ENCODE data around the gene SLCO3A1.
A peak's percentile ranks its signal among the peaks of the same experiment; 100 is the strongest.

Gene SLCO3A1

GRCh38 chr15:92143765-92144164, 290.3 kb downstream of the SLCO3A1 start:
- DNase-seq, result no peak

- peak; percentile 44 for DNase-seq
These were observed 293.1 kb downstream of the SLCO3A1 start for GRCh38 chr15:92146511-92147150.

- no peak for DNase-seq
These were observed 295.5 kb downstream of the SLCO3A1 start for GRCh38 chr15:92149029-92149428.

GRCh38 chr15:92149465-92149864, 296.0 kb downstream of the SLCO3A1 start:
- DNase-seq, result no peak

- DNase-seq, result no peak
These were observed 297.7 kb downstream of the SLCO3A1 start for GRCh38 chr15:92151168-92151567.

GRCh38 chr15:92151741-92152140, 298.2 kb downstream of the SLCO3A1 start:
- DNase-seq, result no peak

GRCh38 chr15:92152983-92153382, 299.5 kb downstream of the SLCO3A1 start:
- DNase-seq, result no peak

- no peak for DNase-seq
These were observed 300.1 kb downstream of the SLCO3A1 start for GRCh38 chr15:92153620-92154019.

- no peak for DNase-seq
These were observed 302.4 kb downstream of the SLCO3A1 start for GRCh38 chr15:92155934-92156333.

- DNase-seq, result no peak
These were observed 304.3 kb downstream of the SLCO3A1 start for GRCh38 chr15:92157666-92158298.

- no peak for DNase-seq
These were observed 304.9 kb downstream of the SLCO3A1 start for GRCh38 chr15:92158426-92158825.

- no peak for DNase-seq
These were observed 306.0 kb downstream of the SLCO3A1 start for GRCh38 chr15:92159481-92159880.

- DNase-seq, result peak; percentile 26
These were observed 306.7 kb downstream of the SLCO3A1 start for GRCh38 chr15:92159906-92160841.

GRCh38 chr15:92161039-92161670, 307.6 kb downstream of the SLCO3A1 start:
- no peak for DNase-seq

GRCh38 chr15:92162657-92163056, 309.1 kb downstream of the SLCO3A1 start:
- DNase-seq, result no peak

GRCh38 chr15:92163641-92164040, 310.1 kb downstream of the SLCO3A1 start:
- DNase-seq, result no peak

GRCh38 chr15:92164327-92165000, 311.0 kb downstream of the SLCO3A1 start:
- no peak for DNase-seq

GRCh38 chr15:92165001-92165346, 311.5 kb downstream of the SLCO3A1 start:
- no peak for DNase-seq

GRCh38 chr15:92166029-92166428, 312.5 kb downstream of the SLCO3A1 start:
- no peak for DNase-seq

GRCh38 chr15:92166751-92167405, 313.4 kb downstream of the SLCO3A1 start:
- DNase-seq, result no peak

GRCh38 chr15:92167451-92167850, 313.9 kb downstream of the SLCO3A1 start:
- no peak for DNase-seq

GRCh38 chr15:92168066-92168683, 314.7 kb downstream of the SLCO3A1 start:
- DNase-seq, result no peak

All from NCI-H1436 (cell line).